ENCODE data around the gene CAP2.

The CAP2 gene

GRCh38 chr6:17588011-17588410 is 194.6 kb downstream of the CAP2 start:
- no peak for DNase-seq

- peak; percentile 37 for DNase-seq
These were observed 196.2 kb downstream of the CAP2 start for GRCh38 chr6:17589406-17590096.

- no peak for DNase-seq
These were observed 197.9 kb downstream of the CAP2 start for GRCh38 chr6:17591287-17591686.

GRCh38 chr6:17593246-17593645 is 199.9 kb downstream of the CAP2 start:
- DNase-seq = no peak

GRCh38 chr6:17596085-17596484 is 202.7 kb downstream of the CAP2 start:
- DNase-seq = no peak

GRCh38 chr6:17599877-17600526 is 206.6 kb downstream of the CAP2 start, which contains the start of gene FAM8A1:
FAM8A1 (plus strand) TSS chr6:17600302; CDS start chr6:17600410, 108 bp downstream.
- peak; percentile 98 for DNase-seq

GRCh38 chr6:17600527-17601385 is 207.4 kb downstream of the CAP2 start:
- peak; percentile 63 for DNase-seq

GRCh38 chr6:17601386-17601703 is 207.9 kb downstream of the CAP2 start:
- DNase-seq = no peak

- DNase-seq = no peak
These were observed 209.5 kb downstream of the CAP2 start for GRCh38 chr6:17602888-17603287.

GRCh38 chr6:17606606-17607005 is 213.2 kb downstream of the CAP2 start:
- no peak for DNase-seq

Data from CD4-positive, alpha-beta T cell treated with Interleukin-6 for 4 hours (primary cell).